Esophagus mucosa (tissue), 1 donor: ENCODE results near the gene MMP21. TPM values are rescaled to one million over a fixed set of nuclear protein-coding genes. Genes with fewer than 3 reads are reported as not detected.

Experiments
- ATAC-seq: fragments of 200-7000 bp; cut with Tn5 transposase; one replicate; pipeline ENCODE4 v1.9.1; 2020
- total RNA-seq: library from RNA; stranded (reverse); gene quantifications from one replicate; pipeline ENCODE4 v1.2.4, GENCODE V29; 2023
- donor health status: DM: yes; HTN: yes; CAD: no.

MMP21 gene
- total RNA-seq, 1 donor from 2014 or later, result 0.08 TPM

DNA sequence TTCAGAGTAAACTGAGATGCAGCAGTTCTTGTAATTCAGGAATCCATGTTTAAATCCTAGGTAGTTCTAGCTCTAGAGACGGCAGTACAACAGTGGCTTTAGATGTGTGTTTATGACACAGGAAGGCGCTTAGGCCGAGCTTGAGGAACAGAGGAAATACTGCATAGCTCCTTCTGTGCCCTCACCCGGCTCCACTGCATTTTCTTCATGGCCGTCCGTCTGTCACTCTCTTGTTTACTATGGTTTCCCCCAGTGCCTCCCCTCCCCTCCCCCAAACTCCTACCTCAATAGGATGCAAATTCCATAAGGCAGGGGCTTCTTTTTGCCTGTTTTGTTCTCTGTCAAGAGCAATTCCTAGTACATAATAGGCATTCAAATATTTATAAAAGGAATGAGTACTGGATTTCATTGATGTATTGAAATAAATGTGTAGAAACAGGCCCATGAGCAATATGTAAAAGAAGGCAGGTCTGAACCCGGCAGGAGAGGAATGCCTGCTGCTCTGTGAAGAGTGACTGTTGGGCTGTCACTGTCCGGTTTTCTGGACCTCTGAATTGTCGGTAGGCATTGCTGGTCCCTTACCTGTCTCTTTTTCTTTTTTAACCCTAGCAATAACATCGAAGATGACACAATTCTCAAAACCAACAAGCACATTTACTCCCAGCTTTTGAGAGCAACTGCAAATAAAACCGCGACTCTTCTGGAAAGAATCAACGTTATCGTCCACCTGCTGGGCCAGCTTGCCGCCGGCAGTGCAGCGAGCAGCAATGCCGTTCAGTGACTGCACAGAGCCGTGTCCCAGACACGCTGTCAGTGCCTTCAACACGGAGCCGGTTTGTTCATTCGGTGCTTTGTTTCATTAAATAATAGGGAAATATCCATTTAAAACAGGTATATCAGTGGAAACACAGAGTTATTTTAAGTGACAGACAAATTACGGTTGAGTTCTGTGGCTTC is 12.7 kb downstream of the MMP21 start:
- ATAC-seq, result no peak

DNA sequence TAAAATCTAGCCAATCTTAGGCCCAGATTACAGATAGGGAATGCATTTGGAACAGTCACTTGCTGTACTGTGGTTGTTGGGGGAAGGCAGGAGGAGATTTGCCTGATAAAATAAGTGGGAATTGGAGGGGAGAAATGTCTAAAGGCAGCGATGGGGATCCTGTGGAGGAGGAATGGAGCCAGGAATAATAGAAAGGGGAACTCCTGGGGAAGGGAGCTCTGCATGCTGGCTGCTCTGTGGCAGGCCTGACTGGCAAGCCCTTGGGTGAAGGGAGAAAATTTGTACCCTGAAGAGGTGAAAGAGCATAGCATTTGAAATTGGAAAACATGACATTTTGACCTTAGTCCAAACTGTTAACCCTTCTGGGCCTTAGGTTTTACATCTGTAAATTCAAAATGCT is 13.7 kb downstream of the MMP21 start:
- ATAC-seq, result no peak

DNA sequence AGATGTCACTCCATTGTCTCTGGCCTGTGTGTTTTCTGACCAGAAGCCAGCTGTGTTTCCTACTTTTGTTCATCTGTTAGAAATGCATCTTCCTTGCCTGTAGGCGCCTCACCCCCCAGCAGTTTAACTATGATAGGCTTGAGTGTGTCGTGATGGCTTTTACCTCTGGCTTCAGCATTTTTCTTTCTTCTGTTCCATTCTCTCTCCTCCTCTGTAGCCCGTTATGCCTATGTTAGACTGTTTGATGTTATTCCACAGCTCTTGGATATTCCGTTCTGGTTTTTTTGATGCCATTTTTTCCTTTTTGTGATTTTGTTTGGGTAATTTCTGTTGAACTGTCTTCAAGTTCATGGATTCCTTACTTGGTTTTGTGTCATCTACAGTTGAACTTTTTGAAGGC is 17.9 kb downstream of the MMP21 start:
- no peak for ATAC-seq

DNA sequence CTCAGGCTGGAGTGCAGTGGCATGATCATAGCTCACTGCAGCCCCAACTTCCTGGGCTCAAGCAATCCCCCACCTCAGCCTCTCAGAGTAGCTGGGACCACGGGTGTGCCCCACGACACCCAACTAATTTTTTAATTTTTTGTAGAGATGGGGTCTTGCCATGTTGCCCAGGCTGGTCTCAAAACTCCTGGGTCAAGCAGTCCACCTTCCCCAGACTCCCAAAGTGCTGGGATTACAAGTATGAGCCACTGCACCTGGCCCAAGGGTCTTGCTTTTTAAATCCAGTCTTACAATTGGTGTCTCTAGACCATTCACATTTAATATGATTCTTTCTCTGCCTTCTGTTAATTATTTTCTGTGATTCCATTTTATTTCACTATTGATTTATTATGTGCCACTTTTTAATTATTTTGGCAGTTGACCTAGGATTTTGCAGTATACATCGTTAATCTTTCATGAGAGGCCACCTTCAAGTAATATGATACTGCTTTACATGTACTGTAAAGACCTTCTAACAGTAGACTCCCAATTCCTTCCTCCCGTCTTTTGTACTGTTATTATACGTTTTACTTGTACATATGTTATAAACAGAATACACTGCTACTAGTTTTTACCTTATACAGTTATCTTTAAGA is 18.7 kb downstream of the MMP21 start:
- no peak for ATAC-seq

DNA sequence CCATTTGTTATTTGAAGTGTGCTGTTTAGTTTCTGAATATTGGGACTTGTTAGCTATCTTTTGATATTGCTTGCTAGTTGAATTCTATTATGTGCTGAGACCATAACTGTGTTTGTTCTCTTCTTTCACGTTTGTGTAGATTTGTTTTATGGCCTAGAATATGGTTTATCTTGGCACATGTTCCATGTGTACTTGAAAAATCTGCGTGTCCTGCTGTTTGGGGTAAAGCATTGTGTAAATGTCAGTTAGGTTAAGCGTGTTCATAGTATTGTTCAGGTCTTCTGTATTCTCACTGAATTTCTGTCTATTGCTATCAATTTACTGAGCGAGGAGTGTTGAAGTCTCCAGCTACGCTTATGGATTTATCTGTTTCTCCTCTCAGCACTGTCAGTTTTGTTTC is 19.4 kb downstream of the MMP21 start:
- no peak for ATAC-seq

DNA sequence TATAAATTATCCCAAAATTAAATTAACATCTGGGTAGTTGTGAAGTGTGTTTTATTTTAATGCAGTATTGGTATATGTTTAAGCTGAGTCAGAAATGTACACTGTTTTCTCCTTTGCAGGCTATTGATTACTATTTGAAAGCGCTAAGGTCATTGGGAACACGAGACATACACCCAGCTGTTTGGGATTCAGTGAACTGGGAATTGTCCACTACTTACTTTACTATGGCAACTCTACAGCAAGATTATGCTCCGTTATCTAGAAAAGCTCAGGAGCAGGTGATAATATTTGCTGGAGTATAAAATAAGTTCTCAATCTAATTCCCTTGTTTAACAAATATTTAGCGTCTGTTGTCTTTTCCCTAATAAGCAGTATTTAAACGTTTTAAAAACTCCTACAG is 28.2 kb downstream of the MMP21 start:
- no peak for ATAC-seq

DNA sequence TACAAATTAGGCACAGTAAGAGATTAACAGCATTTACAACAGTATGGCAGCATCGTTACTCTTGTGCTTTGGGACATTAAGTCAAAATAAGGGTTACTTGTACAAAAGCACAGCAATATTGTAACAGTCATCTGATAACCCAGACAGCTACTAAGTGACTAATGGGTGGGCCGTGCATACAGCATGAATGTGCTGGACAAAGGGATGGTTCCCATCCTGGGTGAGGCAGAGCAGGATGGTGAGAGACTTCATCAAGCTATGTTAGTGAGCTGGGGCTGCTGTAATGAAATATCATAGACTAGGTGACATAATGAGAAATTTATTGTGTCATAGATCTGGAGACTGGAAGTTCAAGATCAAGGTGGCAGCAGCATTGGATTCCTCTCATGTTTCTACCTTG is 30.7 kb downstream of the MMP21 start:
- ATAC-seq, result no peak

DNA sequence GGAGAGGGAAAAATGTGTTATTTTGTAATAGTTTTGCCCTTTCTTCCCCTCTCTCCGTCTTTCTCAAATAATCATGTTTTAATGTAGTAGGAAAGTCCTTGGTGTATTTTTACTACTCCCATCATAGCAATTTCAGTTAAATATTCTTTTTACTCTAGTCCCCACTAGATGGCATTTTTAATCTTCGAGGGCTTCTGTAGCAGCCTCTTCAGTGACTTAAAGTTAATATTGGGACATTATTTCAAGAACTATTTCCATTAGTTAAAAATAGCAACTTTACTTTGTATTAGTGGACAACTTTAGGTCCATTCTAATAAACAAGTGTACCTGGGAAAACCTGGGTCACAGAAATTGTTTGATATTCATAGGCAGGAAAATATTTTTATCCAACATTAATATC is 33.2 kb downstream of the MMP21 start:
- no peak for ATAC-seq

DNA sequence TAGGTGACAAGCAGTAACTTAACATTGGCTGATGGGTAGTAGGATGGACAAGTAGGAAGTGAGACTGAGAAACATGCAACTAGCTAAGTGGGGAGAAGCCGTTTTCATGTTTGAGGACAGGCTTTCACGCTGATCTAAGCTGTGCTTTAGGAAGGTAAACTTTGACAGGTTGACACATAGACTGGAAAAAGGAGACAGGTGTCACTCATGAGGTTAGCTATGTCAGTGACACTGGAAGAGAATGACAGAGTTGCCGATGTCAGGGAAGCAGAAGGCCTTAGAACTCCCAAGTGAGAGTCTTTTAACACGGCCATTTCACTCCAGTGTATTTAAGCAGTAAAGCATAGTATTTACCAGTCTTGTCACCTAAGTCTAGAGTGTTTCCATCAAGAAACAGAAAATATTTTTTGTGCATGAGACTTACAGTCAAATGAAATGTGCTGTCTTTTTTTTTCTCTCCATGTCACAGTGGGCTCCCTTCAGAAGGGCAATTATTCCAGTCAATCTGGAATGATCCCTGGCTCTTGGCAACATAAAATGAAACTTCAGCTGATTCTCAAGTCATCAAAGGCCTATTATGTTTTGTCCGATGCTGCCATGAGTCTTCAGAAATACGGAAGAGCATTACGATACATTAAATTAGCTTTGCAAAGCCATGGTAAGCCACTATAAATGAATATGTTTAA is 35.5 kb downstream of the MMP21 start:
- no peak for ATAC-seq

DNA sequence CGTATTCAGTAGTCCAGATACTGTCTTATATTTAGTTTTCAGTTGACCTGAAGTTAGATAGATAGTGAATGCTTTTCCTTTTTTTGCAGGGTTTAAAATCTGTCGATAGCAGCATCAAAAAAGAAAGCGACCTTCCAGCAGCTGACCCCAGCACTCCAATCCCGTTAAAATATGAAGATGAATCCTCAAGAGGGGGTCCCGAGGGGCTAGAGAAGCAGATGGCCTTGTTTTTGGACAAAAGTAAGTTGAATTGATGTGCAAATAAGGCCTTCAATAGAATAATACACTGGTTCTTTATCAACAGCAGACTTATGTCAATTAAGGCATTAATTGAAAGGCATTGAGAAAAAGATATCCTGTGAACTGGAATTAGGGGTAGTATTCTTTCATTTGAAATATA is 37.4 kb downstream of the MMP21 start:
- no peak for ATAC-seq

DNA sequence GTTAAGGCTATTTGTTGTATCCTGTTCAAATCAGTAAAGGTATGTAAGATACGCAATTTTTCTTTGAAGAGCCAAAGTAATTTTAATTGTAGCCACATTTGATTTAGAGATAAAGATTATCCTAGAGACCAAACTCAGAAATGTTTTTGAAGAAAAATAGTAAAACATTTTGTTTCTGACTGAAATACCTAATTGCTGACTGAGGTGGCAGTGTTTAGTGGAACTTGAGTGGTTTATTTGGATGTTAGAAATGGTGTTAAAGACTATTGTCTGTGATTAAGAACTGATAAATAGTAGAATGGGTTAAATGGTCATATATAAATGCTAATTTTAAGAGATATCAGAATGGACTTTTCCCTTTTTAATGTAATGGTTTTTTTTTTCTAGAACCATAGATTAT is 40.8 kb downstream of the MMP21 start:
- ATAC-seq, result no peak

DNA sequence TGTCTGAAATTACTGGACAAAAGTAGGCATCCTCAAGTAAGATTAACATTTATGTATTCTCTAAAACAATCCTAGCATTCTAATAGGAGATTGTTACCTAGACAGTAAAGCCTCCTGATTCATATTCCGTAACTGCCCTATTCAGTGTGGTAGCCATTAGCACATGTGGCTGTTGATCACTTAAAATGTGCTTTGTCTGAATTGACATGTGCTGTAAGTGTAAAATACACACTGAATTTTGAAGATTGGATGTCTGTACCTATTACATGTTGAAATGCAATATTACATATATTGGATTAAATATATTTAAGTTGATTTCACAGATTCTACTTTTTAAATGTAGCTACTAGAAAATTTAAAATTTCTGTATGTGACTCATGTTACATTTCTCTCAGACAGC is 41.5 kb downstream of the MMP21 start:
- no peak for ATAC-seq

DNA sequence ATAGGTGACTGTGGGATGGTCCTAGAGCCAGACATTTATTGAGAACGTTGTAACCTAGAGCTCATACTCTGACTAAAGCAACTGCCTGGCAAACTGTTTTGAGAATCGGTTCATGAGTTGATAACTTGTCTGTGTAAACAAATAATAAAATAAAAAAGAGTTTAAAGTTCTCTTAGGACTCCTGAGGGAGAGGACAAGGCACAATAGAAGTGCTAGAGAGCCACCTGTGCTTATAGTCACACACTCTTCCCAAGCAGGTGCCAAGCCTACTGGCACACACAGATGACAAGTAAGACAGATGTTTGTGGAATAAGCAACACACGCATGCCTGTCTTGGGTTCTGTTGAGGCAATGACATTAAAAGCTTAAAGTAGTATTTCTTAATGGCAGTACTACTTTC is 48.2 kb downstream of the MMP21 start:
- ATAC-seq, result no peak

DNA sequence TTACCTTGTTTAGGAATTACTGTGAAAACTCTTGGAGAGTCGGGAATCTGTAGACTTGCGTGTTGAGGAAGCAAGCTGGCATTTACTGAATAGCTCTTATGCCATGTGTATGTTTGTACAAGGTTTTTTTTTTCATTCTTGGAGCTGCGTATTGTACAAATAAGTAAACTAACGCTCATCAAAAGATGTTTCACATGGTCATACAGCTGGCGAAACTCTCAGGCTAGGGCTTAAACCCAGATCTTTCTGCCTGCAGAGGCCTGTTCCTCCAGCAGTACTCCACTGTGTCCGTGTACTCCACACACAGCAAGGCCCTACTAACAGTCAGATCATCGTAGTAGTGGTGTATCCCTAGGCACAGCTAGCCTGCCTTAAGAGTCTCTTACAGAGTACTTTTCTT is 48.7 kb downstream of the MMP21 start:
- ATAC-seq, result no peak

DNA sequence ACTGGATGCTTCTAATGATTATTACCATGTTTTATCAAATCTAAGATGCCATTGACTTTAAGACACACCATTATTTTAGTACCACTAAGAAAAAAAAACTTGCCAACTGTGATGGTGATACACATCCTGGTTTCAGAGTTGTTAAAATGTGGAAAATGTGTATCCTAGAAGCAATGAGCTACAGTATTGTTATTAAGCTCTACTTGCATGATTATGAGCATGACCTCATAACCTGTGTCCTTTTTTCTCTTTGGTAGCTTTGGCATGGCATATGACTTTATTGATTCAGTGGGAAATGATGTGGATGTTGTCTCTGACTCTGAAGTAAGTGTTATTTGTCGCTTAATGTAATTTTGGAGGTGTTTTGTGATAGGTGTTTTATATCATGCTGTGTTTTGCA is 52.8 kb downstream of the MMP21 start:
- ATAC-seq, result no peak

DNA sequence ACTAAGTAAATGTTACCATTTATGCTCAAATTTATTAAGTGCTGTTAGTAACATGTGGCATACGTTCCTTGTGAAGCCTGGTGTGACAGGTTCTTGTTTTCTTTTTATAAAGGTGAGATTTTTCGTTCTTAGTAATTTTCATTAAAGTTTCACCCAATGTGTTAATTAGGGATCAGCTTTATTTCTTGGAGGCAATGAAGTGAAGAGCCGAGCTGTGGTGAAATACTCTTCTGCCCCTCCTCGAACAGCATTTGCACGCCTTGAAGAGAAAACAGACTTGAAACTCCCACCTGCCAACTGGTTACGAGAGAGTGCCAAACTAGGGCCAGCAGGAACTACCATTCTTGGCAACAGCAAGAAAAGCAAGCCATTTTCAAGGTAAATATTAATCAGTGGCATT is 54.6 kb downstream of the MMP21 start:
- no peak for ATAC-seq

DNA sequence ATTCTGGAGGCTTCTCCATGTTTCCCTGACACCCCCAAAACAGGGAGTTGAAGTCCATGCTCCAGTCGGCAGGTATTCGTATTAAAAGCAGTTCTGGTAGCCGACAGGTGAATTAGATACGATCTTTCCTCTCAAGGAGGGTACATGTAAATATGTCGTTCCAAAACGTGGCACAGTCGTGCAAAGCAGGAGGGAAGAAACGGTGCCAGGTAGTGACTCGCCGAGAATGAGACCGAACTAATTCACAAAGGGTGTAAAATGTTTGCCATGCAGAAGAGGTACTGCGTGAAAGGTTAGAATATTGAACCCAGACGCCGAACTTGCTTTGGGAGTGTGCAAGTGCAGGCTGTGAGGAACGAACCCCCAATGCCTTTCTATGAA is 55.6 kb downstream of the MMP21 start:
- ATAC-seq, result peak; percentile 3

DNA sequence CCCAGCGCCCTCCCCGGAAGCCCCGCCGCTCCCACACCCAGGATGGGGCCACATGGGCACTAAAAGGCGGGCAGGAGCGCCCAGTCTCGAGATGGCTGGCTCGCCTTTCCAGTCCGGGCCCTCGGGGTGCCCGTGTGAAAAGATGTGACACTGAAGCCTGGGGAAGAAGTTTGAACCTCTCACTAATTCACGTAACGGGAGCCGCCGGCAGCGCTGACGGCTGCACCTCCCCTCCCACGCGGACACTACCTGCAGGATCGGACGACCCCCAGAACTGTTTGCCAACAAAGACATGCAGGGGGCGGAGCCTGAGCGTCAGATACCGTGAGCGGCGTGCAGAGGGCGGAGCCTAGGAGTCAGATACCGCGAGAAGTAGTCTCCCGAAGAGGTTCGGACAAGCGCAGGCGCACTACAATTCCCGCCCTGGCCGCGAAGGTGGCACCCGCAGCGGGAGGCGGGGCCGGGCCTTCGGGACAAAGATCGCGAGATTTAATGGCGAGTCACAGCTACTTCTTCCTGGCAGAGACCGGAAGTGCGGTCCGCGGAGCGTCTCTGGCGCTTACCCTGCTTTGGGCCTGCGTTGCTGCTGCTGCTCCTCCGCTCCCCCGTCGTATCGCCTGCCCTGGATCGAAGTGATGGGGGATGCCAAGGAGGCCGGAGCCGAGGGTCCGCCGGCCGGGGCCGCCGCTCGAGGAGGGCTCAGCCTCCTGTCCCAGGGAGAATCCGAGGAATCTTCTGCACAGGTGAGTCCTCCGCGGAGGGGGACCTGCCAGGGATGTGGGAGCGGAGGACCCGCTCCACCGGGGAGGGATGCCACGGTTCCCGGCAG is 56.2 kb downstream of the MMP21 start, which contains the start of gene EDRF1:
EDRF1 (plus strand) TSS at position 537 of the 829 bp plus-strand sequence; CDS start at position 636, 99 bp downstream.
- peak; percentile 100 for ATAC-seq
